ENCODE data around the gene PDZD7. TPM values are rescaled to one million over a fixed set of nuclear protein-coding genes. Genes with fewer than 3 reads are reported as not detected.

PDZD7 gene
- total RNA-seq, 1 donor from 2014 or later: 0.93 TPM

GRCh38 chr10:101014966-101015581 is 15.9 kb downstream of the PDZD7 start:
- peaks cover 30% of the 10 kb centered on the region for H3K4me1 Mint-ChIP-seq
- H3K27ac Mint-ChIP-seq: no peak overlapping the region
- no peaks in the 10 kb centered on the region for H3K36me3 Mint-ChIP-seq (ENCODE audit: low read depth)
- intact Hi-C loops (cut with micrococcal nuclease): loop anchor here (1.0 kb wide), 1 partner anchor 46 kb away; the partner anchor contains the start of gene SEMA4G
- H3K27me3 Mint-ChIP-seq: peaks cover 40% of the 10 kb centered on the region
- no peaks in the 10 kb centered on the region for H3K9me3 Mint-ChIP-seq
- DNase-seq: no peak
- no peak overlapping the region for H3K4me3 Mint-ChIP-seq

DNA sequence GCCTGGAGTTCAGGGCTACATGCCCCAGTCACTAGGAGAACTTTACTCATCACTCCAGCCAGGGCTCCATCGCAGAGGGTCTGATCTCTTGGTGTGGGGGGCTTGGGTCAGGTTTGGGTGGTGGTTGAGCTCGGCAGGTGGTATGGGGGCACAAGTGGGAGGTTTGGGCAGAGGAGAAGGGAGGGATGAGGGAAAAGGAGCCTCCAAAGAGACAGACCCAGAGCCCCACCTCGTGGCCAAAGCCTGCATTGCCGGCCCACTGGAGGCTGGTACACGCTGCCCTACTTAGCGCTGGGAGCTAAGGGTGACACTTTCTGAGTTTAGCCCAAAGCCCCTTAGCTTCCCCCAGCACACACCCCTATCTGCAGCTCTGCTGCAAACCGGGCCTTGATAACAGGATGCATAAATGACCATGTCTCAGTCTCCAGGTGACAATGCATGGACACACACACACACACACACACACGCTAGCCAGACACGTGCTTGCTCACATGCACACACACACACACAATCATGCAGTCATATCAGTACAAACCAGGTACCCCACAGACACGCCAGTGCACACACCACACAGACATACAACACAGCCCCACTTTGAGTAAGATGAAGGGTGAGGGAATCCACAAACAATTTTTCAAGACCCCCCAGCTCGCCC is 16.6 kb downstream of the PDZD7 start:
- H3K27ac Mint-ChIP-seq: peak overlapping the region; percentile 57
- intact Hi-C loops (cut with micrococcal nuclease): loop anchor here (1.0 kb wide), 1 partner anchor 45 kb away; the partner anchor contains the start of gene SEMA4G
- peak; percentile 94 for DNase-seq
- no peaks in the 10 kb centered on the region for H3K36me3 Mint-ChIP-seq (ENCODE audit: low read depth)
- no peaks in the 10 kb centered on the region for H3K9me3 Mint-ChIP-seq
- peaks cover 37% of the 10 kb centered on the region for H3K27me3 Mint-ChIP-seq
- no peak overlapping the region for H3K4me3 Mint-ChIP-seq
- H3K4me1 Mint-ChIP-seq: peaks cover 29% of the 10 kb centered on the region

DNA sequence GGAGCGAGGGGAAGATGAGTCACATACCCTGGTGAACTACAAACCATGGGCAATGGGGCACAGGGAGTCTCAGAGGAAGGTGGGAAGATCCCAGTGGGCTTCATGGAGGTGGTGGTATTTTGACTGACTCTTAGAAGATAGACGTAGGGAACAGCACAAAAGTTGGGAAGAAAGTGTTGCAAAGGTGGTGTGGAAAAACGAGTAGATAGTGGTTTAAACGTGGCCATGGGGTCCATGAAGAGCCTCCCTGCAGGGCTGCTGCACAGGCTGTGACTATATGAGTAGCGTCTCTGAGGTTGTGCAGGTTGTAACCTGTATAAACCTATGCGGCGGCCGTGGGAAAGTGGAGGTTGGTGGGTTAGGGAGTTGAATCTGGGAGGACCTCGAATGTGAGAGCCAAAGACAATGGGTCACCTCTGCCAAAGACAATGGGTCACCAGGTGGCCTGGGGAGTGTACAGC is 17.5 kb downstream of the PDZD7 start:
- no peaks in the 10 kb centered on the region for H3K36me3 Mint-ChIP-seq (ENCODE audit: low read depth)
- no peak for DNase-seq
- H3K9me3 Mint-ChIP-seq: no peaks in the 10 kb centered on the region
- H3K4me3 Mint-ChIP-seq: no peak overlapping the region
- H3K27ac Mint-ChIP-seq: peak overlapping the region; percentile 81
- H3K27me3 Mint-ChIP-seq: peaks cover 32% of the 10 kb centered on the region
- peaks cover 27% of the 10 kb centered on the region for H3K4me1 Mint-ChIP-seq
- intact Hi-C loops (cut with micrococcal nuclease): loop anchor here (1.0 kb wide), 2 partner anchors 15 to 18 kb away; partner anchors contain the start of genes PDZD7 and SFXN3

GRCh38 chr10:101012525-101013364 is 18.2 kb downstream of the PDZD7 start:
- DNase-seq: peak; percentile 92
- H3K27ac Mint-ChIP-seq: peak overlapping the region; percentile 81
- intact Hi-C loops (cut with micrococcal nuclease): loop anchor here (1.0 kb wide), 2 partner anchors 14 to 19 kb away; partner anchors contain the start of genes PDZD7 and SFXN3
- no peak overlapping the region for H3K4me3 Mint-ChIP-seq
- H3K9me3 Mint-ChIP-seq: no peaks in the 10 kb centered on the region
- H3K4me1 Mint-ChIP-seq: peaks cover 26% of the 10 kb centered on the region
- H3K36me3 Mint-ChIP-seq (ENCODE audit: low read depth): no peaks in the 10 kb centered on the region
- peaks cover 28% of the 10 kb centered on the region for H3K27me3 Mint-ChIP-seq

- Mint-ChIP-seq H3K27me3 (peaks cover 19% of the 10 kb centered on the region), H3K36me3 (ENCODE audit: low read depth) (no peaks in the 10 kb centered on the region), H3K27ac (no peak overlapping the region), H3K4me3 (no peak overlapping the region), H3K9me3 (no peaks in the 10 kb centered on the region), H3K4me1 (peaks cover 24% of the 10 kb centered on the region)
- intact Hi-C loops (cut with micrococcal nuclease): no loop called here
- DNase-seq: no peak
These were observed 19.2 kb downstream of the PDZD7 start for GRCh38 chr10:101011517-101012423.

- DNase-seq: no peak
- H3K27ac Mint-ChIP-seq: no peak overlapping the region
- no peaks in the 10 kb centered on the region for H3K36me3 Mint-ChIP-seq (ENCODE audit: low read depth)
- no peaks in the 10 kb centered on the region for H3K9me3 Mint-ChIP-seq
- H3K27me3 Mint-ChIP-seq: peaks cover 10% of the 10 kb centered on the region
- intact Hi-C loops (cut with micrococcal nuclease): no loop called here
- no peak overlapping the region for H3K4me3 Mint-ChIP-seq
- H3K4me1 Mint-ChIP-seq: peaks cover 23% of the 10 kb centered on the region
These were observed 20.6 kb downstream of the PDZD7 start for GRCh38 chr10:101010329-101010728.

DNA sequence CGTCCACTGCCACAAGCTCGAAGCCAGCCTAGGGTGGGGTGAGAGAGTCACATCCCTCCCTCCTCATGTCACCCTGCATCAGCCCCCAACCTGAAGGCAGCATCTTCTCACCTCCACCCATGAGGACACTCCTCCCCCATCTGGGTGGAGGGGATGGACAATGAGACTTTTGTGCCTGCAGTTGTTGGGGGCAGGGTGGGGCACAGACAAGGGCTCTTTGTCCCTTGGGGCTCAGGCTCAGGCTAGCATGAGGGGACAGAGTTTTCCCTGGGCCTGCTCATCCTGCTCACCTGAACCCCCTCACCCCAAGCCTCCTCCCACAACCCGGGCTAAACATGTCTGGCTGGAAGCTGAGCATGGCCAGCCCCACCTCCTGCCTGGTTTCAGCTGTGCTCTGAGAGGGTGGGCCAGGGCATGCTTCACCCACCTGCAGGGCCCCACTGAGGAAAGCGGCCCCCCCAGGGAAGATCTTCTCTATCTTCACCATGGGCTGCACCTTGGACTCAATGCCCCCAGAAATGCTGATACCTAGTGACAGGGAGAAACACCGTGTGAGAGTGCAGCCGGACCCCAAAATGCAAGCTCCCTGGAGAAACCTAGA is 22.0 kb downstream of the PDZD7 start:
- no peak overlapping the region for H3K4me3 Mint-ChIP-seq
- no peak for DNase-seq
- H3K27me3 Mint-ChIP-seq: peaks cover 5% of the 10 kb centered on the region
- H3K4me1 Mint-ChIP-seq: peaks cover 9% of the 10 kb centered on the region
- H3K9me3 Mint-ChIP-seq: no peaks in the 10 kb centered on the region
- no peaks in the 10 kb centered on the region for H3K36me3 Mint-ChIP-seq (ENCODE audit: low read depth)
- H3K27ac Mint-ChIP-seq: no peak overlapping the region
- intact Hi-C loops (cut with micrococcal nuclease): no loop called here

GRCh38 chr10:101007915-101008822 is 22.8 kb downstream of the PDZD7 start:
- Mint-ChIP-seq H3K9me3 (no peaks in the 10 kb centered on the region), H3K27ac (no peak overlapping the region), H3K27me3 (peaks cover 3% of the 10 kb centered on the region), H3K4me3 (no peak overlapping the region), H3K4me1 (peaks cover 7% of the 10 kb centered on the region), H3K36me3 (ENCODE audit: low read depth) (no peaks in the 10 kb centered on the region)
- no peak for DNase-seq
- intact Hi-C loops (cut with micrococcal nuclease): no loop called here

DNA sequence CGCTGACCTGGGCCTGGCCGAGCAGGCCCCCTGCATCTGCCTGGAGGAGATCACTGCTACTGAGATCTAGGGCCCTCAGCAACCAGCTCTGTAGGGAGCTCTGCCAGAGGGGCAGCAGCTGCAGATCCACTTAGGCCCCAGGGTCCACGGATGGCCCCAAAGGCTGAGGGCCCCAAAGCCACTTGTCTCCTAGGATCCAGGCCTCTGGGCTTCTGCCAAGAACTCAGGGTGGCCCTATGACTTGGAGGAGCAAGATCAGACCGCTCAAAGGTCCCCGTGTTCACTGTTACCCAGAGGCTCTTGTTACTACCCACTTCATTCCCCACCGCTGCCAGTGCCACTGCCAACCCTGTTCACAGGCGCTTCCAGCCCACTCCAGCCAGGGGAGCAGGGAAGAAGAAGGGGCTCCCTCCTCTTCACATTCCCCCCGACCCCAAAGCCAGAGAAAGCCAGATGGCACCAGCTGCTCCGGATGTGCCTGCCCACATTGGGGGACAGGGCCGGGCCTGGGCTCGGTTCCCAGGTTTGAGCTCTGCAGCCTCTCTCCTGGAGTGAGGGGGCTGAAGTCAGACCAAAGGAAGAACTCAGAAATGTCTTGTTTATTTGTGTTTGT is 23.7 kb downstream of the PDZD7 start:
- no peaks in the 10 kb centered on the region for H3K9me3 Mint-ChIP-seq
- no peaks in the 10 kb centered on the region for H3K4me1 Mint-ChIP-seq
- intact Hi-C loops (cut with micrococcal nuclease): no loop called here
- no peaks in the 10 kb centered on the region for H3K36me3 Mint-ChIP-seq (ENCODE audit: low read depth)
- H3K4me3 Mint-ChIP-seq: no peak overlapping the region
- H3K27ac Mint-ChIP-seq: no peak overlapping the region
- no peak for DNase-seq
- H3K27me3 Mint-ChIP-seq: no peaks in the 10 kb centered on the region

DNA sequence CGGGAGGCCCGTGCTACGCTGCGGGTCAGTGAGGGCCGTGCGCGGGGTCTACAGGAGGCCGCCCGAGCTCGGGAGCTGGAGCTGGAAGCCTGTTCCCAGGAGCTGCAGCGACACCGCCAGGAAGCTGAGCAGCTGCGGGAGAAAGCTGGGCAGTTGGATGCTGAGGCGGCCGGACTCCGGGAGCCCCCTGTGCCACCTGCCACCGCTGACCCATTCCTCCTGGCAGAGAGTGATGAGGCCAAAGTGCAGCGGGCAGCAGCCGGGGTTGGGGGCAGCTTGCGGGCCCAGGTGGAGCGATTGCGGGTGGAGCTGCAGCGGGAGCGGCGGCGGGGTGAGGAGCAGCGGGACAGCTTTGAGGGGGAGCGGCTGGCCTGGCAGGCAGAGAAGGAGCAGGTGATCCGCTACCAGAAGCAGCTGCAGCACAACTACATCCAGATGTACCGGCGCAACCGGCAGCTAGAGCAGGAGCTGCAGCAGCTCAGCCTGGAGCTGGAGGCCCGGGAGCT is 24.3 kb downstream of the PDZD7 start:
- no peaks in the 10 kb centered on the region for H3K36me3 Mint-ChIP-seq (ENCODE audit: low read depth)
- DNase-seq: no peak
- H3K4me3 Mint-ChIP-seq: no peak overlapping the region
- no peaks in the 10 kb centered on the region for H3K4me1 Mint-ChIP-seq
- H3K27ac Mint-ChIP-seq: no peak overlapping the region
- H3K27me3 Mint-ChIP-seq: no peaks in the 10 kb centered on the region
- intact Hi-C loops (cut with micrococcal nuclease): no loop called here
- no peaks in the 10 kb centered on the region for H3K9me3 Mint-ChIP-seq

DNA sequence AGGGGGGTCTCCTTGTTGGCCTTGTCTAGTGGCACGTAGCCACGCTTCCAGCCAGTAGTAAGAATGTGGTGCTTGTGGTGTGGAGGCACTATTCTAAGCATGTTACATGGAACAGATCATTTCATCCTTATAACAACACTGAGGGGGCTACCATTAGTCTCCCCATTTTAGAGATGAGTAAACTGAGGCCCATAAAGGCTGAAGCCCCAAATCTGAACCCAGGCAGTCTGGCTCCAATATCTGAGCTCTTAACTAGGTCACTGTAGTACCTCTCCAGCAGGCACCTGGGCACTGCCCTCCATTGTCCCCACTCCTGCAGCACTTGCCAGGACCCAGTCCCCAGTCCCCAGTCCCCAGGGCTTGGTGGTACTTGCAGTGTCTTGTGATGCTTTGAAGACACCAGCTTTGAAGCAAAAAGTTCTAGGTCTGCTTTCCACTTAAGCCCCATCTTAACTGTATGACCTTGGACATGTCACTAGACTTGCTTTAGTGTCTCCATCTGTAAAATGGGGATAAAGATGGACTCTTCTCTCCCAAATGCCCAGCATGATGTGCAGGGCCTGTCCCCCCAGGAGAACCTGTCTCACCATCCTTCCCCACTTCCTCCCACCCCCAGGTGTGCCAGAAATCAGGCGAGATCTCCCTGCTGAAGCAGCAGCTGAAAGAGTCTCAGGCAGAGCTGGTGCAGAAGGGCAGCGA is 24.9 kb downstream of the PDZD7 start:
- intact Hi-C loops (cut with micrococcal nuclease): no loop called here
- H3K36me3 Mint-ChIP-seq (ENCODE audit: low read depth): no peaks in the 10 kb centered on the region
- DNase-seq: no peak
- no peak overlapping the region for H3K4me3 Mint-ChIP-seq
- H3K9me3 Mint-ChIP-seq: no peaks in the 10 kb centered on the region
- peaks cover 2% of the 10 kb centered on the region for H3K4me1 Mint-ChIP-seq
- H3K27ac Mint-ChIP-seq: no peak overlapping the region
- H3K27me3 Mint-ChIP-seq: no peaks in the 10 kb centered on the region
